Mesothelial cell of epicardium (in vitro differentiated cells): ENCODE data around the gene PPP2R2C. TPM values are rescaled to one million over a fixed set of nuclear protein-coding genes. Genes with fewer than 3 reads are reported as not detected.

Experiments
- DNase-seq, 2 experiments: peaks; one replicate each; pipeline ENCODE4 v3.0.0; 2021; ENCODE audit warnings: low spot score in 2 of 2; ENCODE audit not compliant: unreplicated experiment in 2 of 2
- H3K27ac Mint-ChIP-seq: 2 replicates; pipeline ENCODE4 v1.8.0; 2021; ENCODE audit warnings: mixed read lengths
- H3K27me3 Mint-ChIP-seq: 2 replicates; pipeline ENCODE4 v1.8.0; 2021; ENCODE audit warnings: low read depth, mixed read lengths
- H3K36me3 Mint-ChIP-seq: 2 replicates; pipeline ENCODE4 v1.8.0; 2021; ENCODE audit warnings: mixed read lengths
- H3K4me1 Mint-ChIP-seq: 2 replicates; pipeline ENCODE4 v1.8.0; 2021; ENCODE audit warnings: mixed read lengths
- H3K4me3 Mint-ChIP-seq: 2 replicates; pipeline ENCODE4 v1.8.0; 2021; ENCODE audit warnings: mild to moderate bottlenecking, moderate library complexity, mixed read lengths
- H3K9me3 Mint-ChIP-seq: 2 replicates; pipeline ENCODE4 v1.8.0; 2021; ENCODE audit warnings: mixed read lengths
- total RNA-seq: library from RNA; stranded (reverse); gene quantifications from 3 replicates; pipeline ENCODE4 v1.2.1, GENCODE V29; 2021
- TF ChIP-seq, protein P1 (sequence below): fragments of 200-600 bp; sonication (generic); IDR thresholded peaks from one replicate; pipeline ENCODE4 v1.5.0; 2021; ENCODE audit warnings: antibody characterized with exemption; ENCODE audit not compliant: unreplicated experiment

The PPP2R2C gene
- total RNA-seq, 1 donor from 2014 or later: 5.2 TPM

DNA sequence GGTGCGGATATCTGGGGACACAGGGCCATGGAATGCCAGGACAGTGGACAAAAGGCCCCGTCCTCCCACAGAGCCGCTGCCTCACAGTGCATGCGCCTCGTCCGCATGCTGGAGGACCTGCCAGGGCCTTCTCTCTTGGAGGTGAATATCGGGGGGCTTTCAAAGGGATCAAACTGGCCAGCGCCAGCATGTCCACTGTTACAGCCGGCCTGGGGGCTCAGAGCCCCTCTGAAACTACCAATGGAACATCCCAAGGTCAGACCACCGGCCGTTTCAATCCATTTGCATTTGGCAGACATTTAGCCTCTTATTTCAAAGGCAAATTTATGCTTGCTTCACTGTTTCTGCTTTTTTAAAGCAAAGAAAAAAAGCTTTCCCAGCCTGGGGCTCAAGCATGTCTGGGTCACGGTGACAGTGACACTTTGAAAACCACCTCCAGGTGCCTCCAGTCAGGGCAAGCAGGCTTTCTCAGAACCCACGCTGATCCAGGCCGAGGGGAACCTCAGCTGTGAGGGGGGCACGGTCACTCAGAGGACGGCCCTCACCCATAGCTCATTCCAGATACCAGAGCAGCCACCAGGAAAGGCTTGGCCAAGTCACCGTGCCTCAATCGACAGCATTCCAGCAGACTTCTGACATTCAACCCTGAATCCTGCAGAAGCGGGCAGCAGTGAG, 57.2 kb downstream of the PPP2R2C start:
- Mint-ChIP-seq H3K27ac (no peak overlapping the region), H3K27me3 (peaks cover 11% of the 10 kb centered on the region), H3K4me1 (peaks cover 8% of the 10 kb centered on the region), H3K4me3 (no peak overlapping the region), H3K36me3 (no peaks in the 10 kb centered on the region), H3K9me3 (peaks cover 3% of the 10 kb centered on the region)
- no peak for DNase-seq
- TF ChIP-seq, protein P1, sequence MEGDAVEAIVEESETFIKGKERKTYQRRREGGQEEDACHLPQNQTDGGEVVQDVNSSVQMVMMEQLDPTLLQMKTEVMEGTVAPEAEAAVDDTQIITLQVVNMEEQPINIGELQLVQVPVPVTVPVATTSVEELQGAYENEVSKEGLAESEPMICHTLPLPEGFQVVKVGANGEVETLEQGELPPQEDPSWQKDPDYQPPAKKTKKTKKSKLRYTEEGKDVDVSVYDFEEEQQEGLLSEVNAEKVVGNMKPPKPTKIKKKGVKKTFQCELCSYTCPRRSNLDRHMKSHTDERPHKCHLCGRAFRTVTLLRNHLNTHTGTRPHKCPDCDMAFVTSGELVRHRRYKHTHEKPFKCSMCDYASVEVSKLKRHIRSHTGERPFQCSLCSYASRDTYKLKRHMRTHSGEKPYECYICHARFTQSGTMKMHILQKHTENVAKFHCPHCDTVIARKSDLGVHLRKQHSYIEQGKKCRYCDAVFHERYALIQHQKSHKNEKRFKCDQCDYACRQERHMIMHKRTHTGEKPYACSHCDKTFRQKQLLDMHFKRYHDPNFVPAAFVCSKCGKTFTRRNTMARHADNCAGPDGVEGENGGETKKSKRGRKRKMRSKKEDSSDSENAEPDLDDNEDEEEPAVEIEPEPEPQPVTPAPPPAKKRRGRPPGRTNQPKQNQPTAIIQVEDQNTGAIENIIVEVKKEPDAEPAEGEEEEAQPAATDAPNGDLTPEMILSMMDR: no peak

DNA sequence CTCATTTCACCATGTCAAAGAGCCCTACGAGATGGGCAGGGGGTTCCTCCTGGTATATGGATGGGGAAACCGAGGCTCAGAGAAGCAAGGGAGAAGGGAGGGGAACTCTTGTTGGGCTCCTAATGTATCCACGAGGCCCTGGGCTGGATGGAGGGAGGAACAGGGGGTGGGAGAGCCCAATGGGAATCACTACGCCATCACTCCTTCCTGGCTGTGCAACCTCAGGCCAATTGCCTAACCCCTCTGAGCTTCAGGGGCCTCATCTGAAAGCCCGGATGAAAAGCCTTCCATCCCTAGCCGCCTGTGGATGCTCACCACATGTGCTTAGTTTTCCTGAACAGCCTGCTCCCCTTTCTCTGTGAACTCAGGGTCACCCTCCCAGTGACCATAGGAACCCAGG, 57.8 kb downstream of the PPP2R2C start:
- no peak overlapping the region for H3K4me3 Mint-ChIP-seq
- H3K36me3 Mint-ChIP-seq: no peaks in the 10 kb centered on the region
- H3K4me1 Mint-ChIP-seq: peaks cover 2% of the 10 kb centered on the region
- peaks cover 3% of the 10 kb centered on the region for H3K9me3 Mint-ChIP-seq
- DNase-seq: no peak
- H3K27me3 Mint-ChIP-seq: peaks cover 11% of the 10 kb centered on the region
- TF ChIP-seq, protein P1: no peak
- H3K27ac Mint-ChIP-seq: no peak overlapping the region

DNA sequence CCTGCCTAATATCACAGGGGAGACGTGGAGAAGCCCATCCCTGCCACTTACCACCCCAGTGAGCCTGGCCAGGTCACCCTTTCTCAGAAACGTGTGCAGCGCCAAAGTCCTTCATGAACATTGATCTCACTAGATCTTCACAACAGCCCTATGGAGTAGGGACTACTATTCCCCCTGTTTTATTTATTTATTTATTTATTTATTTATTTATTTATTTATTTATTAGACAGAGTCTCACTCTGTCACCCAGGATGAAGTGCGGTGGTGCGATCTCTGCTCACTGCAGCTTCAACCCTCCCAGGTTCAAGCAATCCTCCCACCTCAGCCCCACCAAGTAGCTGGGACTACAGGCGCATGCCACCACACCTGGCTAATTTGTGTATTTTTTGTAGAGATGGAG, 61.8 kb downstream of the PPP2R2C start:
- no peaks in the 10 kb centered on the region for H3K36me3 Mint-ChIP-seq
- H3K4me1 Mint-ChIP-seq: no peaks in the 10 kb centered on the region
- no peak overlapping the region for H3K4me3 Mint-ChIP-seq
- peaks cover 3% of the 10 kb centered on the region for H3K9me3 Mint-ChIP-seq
- no peak for DNase-seq
- no peak overlapping the region for H3K27ac Mint-ChIP-seq
- H3K27me3 Mint-ChIP-seq: peaks cover 19% of the 10 kb centered on the region
- TF ChIP-seq, protein P1: no peak

DNA sequence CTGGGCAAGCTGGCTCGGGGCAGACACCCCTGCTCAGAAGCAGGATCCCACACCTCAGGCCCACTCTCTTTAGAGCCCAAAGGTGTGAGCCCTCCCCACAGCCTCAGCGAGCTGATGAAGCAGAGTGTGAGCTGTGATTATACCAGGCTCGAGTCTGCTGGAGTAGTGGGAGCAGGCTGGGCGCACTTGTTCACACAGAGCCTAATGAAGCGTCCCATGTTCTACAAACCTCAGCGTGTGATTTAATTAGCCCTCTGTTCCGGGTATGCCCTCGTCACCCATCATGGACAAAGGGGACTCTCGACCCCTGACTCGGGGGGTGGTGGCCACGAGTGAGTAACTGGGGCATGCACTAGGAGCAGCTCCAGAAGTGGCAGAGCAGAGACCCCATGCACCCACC, 62.3 kb downstream of the PPP2R2C start:
- Mint-ChIP-seq H3K4me1 (peaks cover 2% of the 10 kb centered on the region), H3K9me3 (peaks cover 3% of the 10 kb centered on the region), H3K36me3 (no peaks in the 10 kb centered on the region), H3K27me3 (peaks cover 25% of the 10 kb centered on the region), H3K4me3 (no peak overlapping the region), H3K27ac (no peak overlapping the region)
- no peak for DNase-seq
- TF ChIP-seq, protein P1: no peak

DNA sequence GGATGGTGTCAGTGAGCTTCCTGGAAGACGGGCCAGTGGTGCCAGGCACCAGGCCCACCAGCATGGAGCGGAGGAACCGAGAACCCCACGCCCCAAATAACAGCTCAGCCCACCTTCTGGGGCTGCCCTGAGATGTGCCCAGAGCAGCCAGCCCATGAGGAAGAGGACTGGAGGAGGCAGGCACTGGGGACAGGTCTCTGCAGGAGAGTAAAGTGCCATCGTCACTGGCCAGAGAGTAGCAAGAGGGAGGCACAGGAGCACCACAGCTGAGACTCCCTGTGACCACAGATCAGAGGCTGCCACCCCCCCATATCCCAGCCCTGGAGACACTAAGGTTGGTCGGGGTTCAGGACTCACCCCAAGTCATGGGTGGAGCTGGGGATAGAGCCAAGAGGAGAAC, 63.0 kb downstream of the PPP2R2C start:
- no peak for DNase-seq
- H3K27me3 Mint-ChIP-seq: peaks cover 32% of the 10 kb centered on the region
- H3K9me3 Mint-ChIP-seq: peaks cover 3% of the 10 kb centered on the region
- peaks cover 3% of the 10 kb centered on the region for H3K4me1 Mint-ChIP-seq
- H3K27ac Mint-ChIP-seq: no peak overlapping the region
- no peak overlapping the region for H3K4me3 Mint-ChIP-seq
- TF ChIP-seq, protein P1: no peak
- H3K36me3 Mint-ChIP-seq: no peaks in the 10 kb centered on the region
